IMR-90 (cell line): ENCODE results near the gene HS2ST1. TPM values are rescaled to one million over a fixed set of nuclear protein-coding genes. Genes with fewer than 3 reads are reported as not detected.

ENCODE experiments used
- ATAC-seq: fragments of 200-7000 bp; cut with Tn5 transposase; 2 replicates; pipeline ENCODE4 v1.9.1; 2020; ENCODE audit warnings: low read depth, mild to moderate bottlenecking, moderate library complexity
- BruUV-seq: library from RNA; stranded (reverse); fragments of 400-500 nt; replicated peaks from 2 replicates; lab custom pipeline; 2021; lab: Mats Ljungman, UMichigan
- CTCF ChIA-PET: fragments of 300-600 bp; formaldehyde crosslinking; extraction: SDS; loops from one replicate; lab custom pipeline; 2021; ENCODE audit warnings: antibody characterized with exemption; lab: Yijun Ruan, JAX
- POLR2A ChIA-PET: fragments of 300-600 bp; sonication (Branson Sonifier 250); formaldehyde crosslinking; loops from one replicate; lab custom pipeline; 2022; ENCODE audit warnings: antibody characterized with exemption; ENCODE audit not compliant: unreplicated experiment; lab: Charles Lee
- DNase-seq: peaks from one replicate; pipeline ENCODE4 v3.0.0; 2013
- H2AFZ ChIP-seq: replicated peaks from 2 replicates; pipeline ENCODE3; 2013; ENCODE audit warnings: low read length, mild to moderate bottlenecking; ENCODE audit not compliant: poor library complexity
- H2AK5ac ChIP-seq: 2 replicates; pipeline ENCODE4 v1.6.1; 2013; ENCODE audit warnings: low read depth, low read length, inconsistent platforms
- H2AK9ac ChIP-seq: replicated peaks from 2 replicates; pipeline ENCODE3; 2013; ENCODE audit warnings: mild to moderate bottlenecking, low read depth, low read length, moderate library complexity; ENCODE audit not compliant: poor library complexity
- H2BK120ac ChIP-seq: 2 replicates; pipeline ENCODE4 v1.6.1; 2013; ENCODE audit warnings: low read depth, low read length, inconsistent platforms
- H2BK15ac ChIP-seq: 3 replicates; pipeline ENCODE4 v1.6.1; 2013; ENCODE audit warnings: low read depth, low read length, inconsistent platforms
- H2BK20ac ChIP-seq: 2 replicates; pipeline ENCODE4 v1.6.1; 2013; ENCODE audit warnings: low read depth, mild to moderate bottlenecking, inconsistent platforms, low read length, moderate library complexity
- H2BK5ac ChIP-seq: 2 replicates; pipeline ENCODE4 v1.6.1; 2013; ENCODE audit warnings: mild to moderate bottlenecking, low read depth, low read length, inconsistent platforms; ENCODE audit not compliant: poor library complexity, severe bottlenecking
- H3K14ac ChIP-seq: replicated peaks from 2 replicates; pipeline ENCODE4 v1.6.1; 2013; ENCODE audit warnings: low read depth, low read length, inconsistent platforms
- H3K18ac ChIP-seq: 2 replicates; pipeline ENCODE4 v1.6.1; 2013; ENCODE audit warnings: low read depth, low read length, control low read depth
- H3K23ac ChIP-seq: 2 replicates; pipeline ENCODE4 v1.6.1; 2013; ENCODE audit warnings: low read depth, low read length, inconsistent platforms
- H3K27ac ChIP-seq: 2 replicates; pipeline ENCODE4 v1.5.1; 2013; ENCODE audit warnings: mild to moderate bottlenecking, control low read depth, low read length; ENCODE audit not compliant: insufficient read depth
- H3K27me3 ChIP-seq: 2 replicates; pipeline ENCODE4 v1.6.1; 2013; ENCODE audit warnings: low read length; ENCODE audit not compliant: control insufficient read depth, insufficient read depth
- H3K36me3 ChIP-seq: 2 replicates; pipeline ENCODE4 v1.6.1; 2013; ENCODE audit warnings: low read length, mixed read lengths; ENCODE audit not compliant: control insufficient read depth, insufficient read depth
- H3K4ac ChIP-seq: 2 replicates; pipeline ENCODE4 v1.6.1; 2013; ENCODE audit warnings: low read depth, low read length, inconsistent platforms
- H3K4me1 ChIP-seq: 2 replicates; pipeline ENCODE4 v1.6.1; 2013; ENCODE audit warnings: low read length, mixed read lengths; ENCODE audit not compliant: control insufficient read depth, insufficient read depth
- H3K4me2 ChIP-seq: 2 replicates; pipeline ENCODE4 v1.6.1; 2013; ENCODE audit warnings: low read depth, mild to moderate bottlenecking, control low read depth, low read length, moderate library complexity
- H3K4me3 ChIP-seq: 2 replicates; pipeline ENCODE4 v1.5.1; 2013; ENCODE audit warnings: low read depth, mild to moderate bottlenecking, control low read depth, low read length, moderate library complexity; ENCODE audit not compliant: insufficient read depth
- H3K56ac ChIP-seq: 2 replicates; pipeline ENCODE4 v1.6.1; 2013; ENCODE audit warnings: low read length, inconsistent platforms; ENCODE audit not compliant: insufficient read depth; ENCODE audit errors: extremely low read depth
- H3K79me1 ChIP-seq, 2 experiments: 2 replicates each; pipeline ENCODE4 v1.6.1; 2013; ENCODE audit warnings: low read length in 2 of 2, inconsistent platforms in 1 of 2, low read depth in 1 of 2
- H3K9ac ChIP-seq: 2 replicates; pipeline ENCODE4 v1.6.1; 2013; ENCODE audit warnings: low read depth, low read length, control low read depth
- H3K9me1 ChIP-seq: 2 replicates; pipeline ENCODE4 v1.6.1; 2013; ENCODE audit warnings: low read length, inconsistent platforms; ENCODE audit not compliant: insufficient read depth
- H3K9me3 ChIP-seq: 2 replicates; pipeline ENCODE4 v1.6.1; 2013; ENCODE audit warnings: low read length; ENCODE audit not compliant: control insufficient read depth, insufficient read depth
- H4K20me1 ChIP-seq: 2 replicates; pipeline ENCODE4 v1.6.1; 2013; ENCODE audit warnings: low read length, inconsistent platforms; ENCODE audit not compliant: insufficient read depth
- H4K5ac ChIP-seq: 2 replicates; pipeline ENCODE4 v1.6.1; 2013; ENCODE audit warnings: mild to moderate bottlenecking, low read depth, low read length, control low read depth
- H4K8ac ChIP-seq, 2 experiments: 2 replicates each; pipeline ENCODE4 v1.6.1; 2013; ENCODE audit warnings: low read depth in 2 of 2, low read length in 2 of 2, control low read depth in 1 of 2, inconsistent platforms in 1 of 2
- H4K91ac ChIP-seq: 2 replicates; pipeline ENCODE4 v1.6.1; 2013; ENCODE audit warnings: low read depth, low read length, inconsistent platforms; ENCODE audit not compliant: insufficient read depth
- CEBPB ChIP-seq: IDR thresholded peaks from 2 replicates; pipeline ENCODE4 v1.6.1; 2012; ENCODE audit warnings: low read depth, low read length, improper control_type of control experiment
- FOS ChIP-seq: fragments of 150-350 bp; IDR thresholded peaks from 2 replicates; pipeline ENCODE4 v1.6.1; 2016; ENCODE audit warnings: low read depth, low read length
- MAFK ChIP-seq: IDR thresholded peaks from 2 replicates; pipeline ENCODE4 v1.6.1; 2012; ENCODE audit warnings: low read depth, low read length, improper control_type of control experiment
- NFE2L2 ChIP-seq: fragments of 150-350 bp; IDR thresholded peaks from 2 replicates; pipeline ENCODE4 v1.6.1; 2016; ENCODE audit warnings: low read depth, mild to moderate bottlenecking, low read length
- WGBS, 2 experiments: methylation state at CpG; one replicate each; pipeline versions ENCODE4 v1.1.5 to v1.1.7; 2013; ENCODE audit warnings: missing lambda C conversion rate in 2 of 2; ENCODE audit not compliant: insufficient read length in 1 of 2; ENCODE audit errors: extremely low coverage in 2 of 2; 5-methylcytosine and 5-hydroxymethylcytosine counted together
- dilution Hi-C: fragments of 300-500 bp; cut with HindIII; formaldehyde crosslinking; loops from one replicate; pipeline ENCODE4 v1.14.3; 2018; ENCODE audit warnings: low sequenced_read_pairs; ENCODE audit not compliant: unreplicated experiment
- in situ Hi-C: fragments of 300-500 bp; cut with MboI; formaldehyde crosslinking; loops from 3 replicates; pipeline ENCODE4 v1.14.3; 2019; ENCODE audit warnings: low sequenced_read_pairs, inconsistent platforms, mixed read lengths
- intact Hi-C: fragments of 100-400 bp; cut with micrococcal nuclease; formaldehyde crosslinking; loops from 2 replicates; pipeline ENCODE4 v1.10.0; 2022
- polyA plus RNA-seq, 3 experiments: library from polyadenylated mRNA; depleted of rRNA; stranded (reverse); fragments of >200 nt; gene quantifications; 2 replicates each; pipeline ENCODE4 v1.2.3, GENCODE V29; 2012; ENCODE audit warnings: low replicate concordance in 1 of 3
- total RNA-seq: library from RNA; depleted of rRNA; stranded (reverse); fragments of >200 nt; gene quantifications from 2 replicates; pipeline ENCODE4 v1.2.3, GENCODE V29; 2012
- TF ChIP-seq, protein P1 (sequence below): fragments of 150-350 bp; IDR thresholded peaks from 2 replicates; pipeline ENCODE4 v1.6.1; 2016; ENCODE audit warnings: low read depth, mild to moderate bottlenecking, low read length, moderate library complexity, borderline replicate concordance

HS2ST1 gene
- total and polyA plus RNA-seq, 2 of the 4 experiments (the other 2 are of a cell fraction): 7.8 to 13.1 TPM

DNA sequence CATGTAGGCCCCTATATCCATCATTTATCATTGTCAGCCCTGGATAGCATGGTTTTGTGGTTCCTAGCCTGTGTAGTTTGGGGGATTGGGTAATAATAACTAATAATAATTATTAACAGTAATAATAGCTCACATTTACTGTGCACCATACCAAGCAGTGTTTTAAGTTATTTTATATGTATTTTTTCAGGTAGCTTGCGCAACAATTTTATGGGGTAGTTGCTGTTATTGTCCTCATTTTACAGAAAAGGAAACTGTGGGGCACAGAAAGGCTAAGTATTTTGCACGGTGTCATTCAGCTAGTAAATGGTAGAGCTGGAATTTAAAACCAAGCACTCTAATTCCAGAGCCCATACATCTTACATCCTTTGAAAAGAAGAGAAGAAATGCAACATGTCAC, 179.8 kb downstream of the HS2ST1 start:
- H2AK9ac ChIP-seq: no peak overlapping the region
- in situ Hi-C loops (loop anchor here (25.0 kb wide), 2 partner anchors 607 to 707 kb away; partner anchors contain the start of gene ODF2L), intact Hi-C loops (no loop called here), dilution Hi-C loops (no loop called here)
- CTCF ChIA-PET: interaction anchor here (0.6 to 1.0 kb wide), 2 partner anchors 11 to 14 kb away, joined by 3 read pairs; no protein-coding TSS in a partner anchor
- H2BK20ac ChIP-seq: no peak overlapping the region
- no peak overlapping the region for H3K56ac ChIP-seq
- H3K4me1 ChIP-seq: no peaks in the 10 kb centered on the region
- TF ChIP-seq, protein P1, sequence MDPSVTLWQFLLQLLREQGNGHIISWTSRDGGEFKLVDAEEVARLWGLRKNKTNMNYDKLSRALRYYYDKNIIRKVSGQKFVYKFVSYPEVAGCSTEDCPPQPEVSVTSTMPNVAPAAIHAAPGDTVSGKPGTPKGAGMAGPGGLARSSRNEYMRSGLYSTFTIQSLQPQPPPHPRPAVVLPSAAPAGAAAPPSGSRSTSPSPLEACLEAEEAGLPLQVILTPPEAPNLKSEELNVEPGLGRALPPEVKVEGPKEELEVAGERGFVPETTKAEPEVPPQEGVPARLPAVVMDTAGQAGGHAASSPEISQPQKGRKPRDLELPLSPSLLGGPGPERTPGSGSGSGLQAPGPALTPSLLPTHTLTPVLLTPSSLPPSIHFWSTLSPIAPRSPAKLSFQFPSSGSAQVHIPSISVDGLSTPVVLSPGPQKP: no peak
- TF ChIP-seq NFE2L2 (no peak), MAFK (no peak), FOS (no peak), CEBPB (peak; percentile 80)
- H2AFZ ChIP-seq: no peak overlapping the region
- H3K4ac ChIP-seq: no peak overlapping the region
- H3K4me3 ChIP-seq: no peak overlapping the region
- no peak overlapping the region for H2AK5ac ChIP-seq
- H3K9ac ChIP-seq: no peak overlapping the region
- no peak overlapping the region for H3K27ac ChIP-seq
- H4K8ac ChIP-seq: no peak overlapping the region
- no peaks in the 10 kb centered on the region for H3K9me3 ChIP-seq
- no peak overlapping the region for H2BK5ac ChIP-seq
- H3K36me3 ChIP-seq: no peaks in the 10 kb centered on the region
- no peak overlapping the region for H2BK120ac ChIP-seq
- no peak overlapping the region for H4K5ac ChIP-seq
- ATAC-seq (no peak), DNase-seq (no peak)
- no peak overlapping the region for H3K14ac ChIP-seq
- H3K27me3 ChIP-seq: no peaks in the 10 kb centered on the region
- no TSS peak for BruUV-seq
- no peaks in the 10 kb centered on the region for H3K79me1 ChIP-seq
- no peak overlapping the region for H3K23ac ChIP-seq
- H3K9me1 ChIP-seq: no peaks in the 10 kb centered on the region
- POLR2A ChIA-PET: no interaction called here
- WGBS, 2 experiments: no CpG with 5 or more reads among the region's 2 CpGs
- H4K20me1 ChIP-seq: no peaks in the 10 kb centered on the region
- H2BK15ac ChIP-seq: no peak overlapping the region
- H3K18ac ChIP-seq: no peak overlapping the region
- H3K4me2 ChIP-seq: no peak overlapping the region
- no peak overlapping the region for H4K91ac ChIP-seq
